GM18526 (cell line): ENCODE data around the gene TXNDC11.

Source experiments
- POLR2A ChIP-seq: IDR thresholded peaks from 3 replicates; pipeline ENCODE4 v1.6.1; 2011; ENCODE audit not compliant: insufficient read length; ENCODE audit errors: extremely low read depth

The TXNDC11 gene

GRCh38 chr16:11742536-11743307, at the start of gene TXNDC11:
TXNDC11 (minus strand) TSS chr16:11742857; CDS start chr16:11742730, 127 bp downstream.
- TF ChIP-seq POLR2A = peak; percentile 91

- TF ChIP-seq POLR2A = no peak
These were observed 48.6 kb upstream of the TXNDC11 start for GRCh38 chr16:11791144-11791828.

GRCh38 chr16:11788914-11789313, 46.3 kb upstream of the TXNDC11 start:
- TF ChIP-seq POLR2A = no peak

- TF ChIP-seq POLR2A = no peak
These were observed 41.3 kb upstream of the TXNDC11 start for GRCh38 chr16:11784038-11784369.

- TF ChIP-seq POLR2A = no peak
These were observed 40.8 kb upstream of the TXNDC11 start for GRCh38 chr16:11783319-11784037.

GRCh38 chr16:11781773-11782172, 39.1 kb upstream of the TXNDC11 start:
- TF ChIP-seq POLR2A = no peak

- no peak for TF ChIP-seq POLR2A
These were observed 38.5 kb upstream of the TXNDC11 start for GRCh38 chr16:11780991-11781680.

- TF ChIP-seq POLR2A = no peak
These were observed 36.4 kb upstream of the TXNDC11 start for GRCh38 chr16:11779074-11779473.

- no peak for TF ChIP-seq POLR2A
These were observed 31.5 kb upstream of the TXNDC11 start for GRCh38 chr16:11774065-11774626.

- no peak for TF ChIP-seq POLR2A
These were observed 26.2 kb upstream of the TXNDC11 start for GRCh38 chr16:11768849-11769248.

- TF ChIP-seq POLR2A = no peak
These were observed 19.8 kb upstream of the TXNDC11 start for GRCh38 chr16:11762431-11762830.

- TF ChIP-seq POLR2A = no peak
These were observed 17.3 kb upstream of the TXNDC11 start for GRCh38 chr16:11759997-11760396.

- TF ChIP-seq POLR2A = no peak
These were observed 16.6 kb upstream of the TXNDC11 start for GRCh38 chr16:11759163-11759834.
